ENCODE measurements around the gene MEOX1.

GRCh38 chr17:43683928-43684653 lies 22.4 kb upstream of the MEOX1 start:
- no peak for TF ChIP-seq CTCF (IDR thresholded peaks at IDR 0.05)
- TF ChIP-seq POLR2AphosphoS5 (IDR thresholded peaks at IDR 0.05): no peak

Measured in suprapubic skin (tissue), 3 donors.